Neutrophil (primary cell): ENCODE measurements around the gene ARFGAP2.

Experiments used
- H3K27ac ChIP-seq: fragments of 200-600 bp; sonication (generic); 2 replicates; pipeline ENCODE4 v1.5.1; 2016; ENCODE audit warnings: mild to moderate bottlenecking, moderate library complexity
- H3K27me3 ChIP-seq: fragments of 200-600 bp; sonication (generic); 2 replicates; pipeline ENCODE4 v1.6.0; 2016; ENCODE audit warnings: mild to moderate bottlenecking
- H3K36me3 ChIP-seq: fragments of 200-600 bp; sonication (generic); 2 replicates; pipeline ENCODE4 v1.5.1; 2017
- H3K4me1 ChIP-seq, 2 experiments: fragments of 200-600 bp in 1 of 2; sonication (generic) in 1 of 2; 1 replicate in 1 of 2; 2 replicates in 1 of 2; pipeline versions ENCODE4 v1.5.1 to v1.6.1; 2013 to 2016; ENCODE audit warnings: low read depth in 1 of 2, low read length in 1 of 2, mild to moderate bottlenecking in 1 of 2, moderate library complexity in 1 of 2; ENCODE audit not compliant: control insufficient read depth in 1 of 2, insufficient read depth in 1 of 2
- H3K4me3 ChIP-seq, 2 experiments: fragments of 200-600 bp in 1 of 2; sonication (generic) in 1 of 2; 1 replicate in 1 of 2; 2 replicates in 1 of 2; pipeline ENCODE4 v1.5.1; 2013 to 2016; ENCODE audit warnings: low read depth in 1 of 2, low read length in 1 of 2, mild to moderate bottlenecking in 1 of 2, moderate library complexity in 1 of 2
- H3K9me3 ChIP-seq: fragments of 200-600 bp; sonication (generic); 2 replicates; pipeline ENCODE4 v1.5.1; 2016
- TF ChIP-seq, protein P1 (sequence below): fragments of 200-600 bp; sonication (generic); IDR thresholded peaks from 2 replicates; pipeline ENCODE4 v1.5.1; 2016; ENCODE audit warnings: antibody characterized with exemption

ARFGAP2 gene

DNA sequence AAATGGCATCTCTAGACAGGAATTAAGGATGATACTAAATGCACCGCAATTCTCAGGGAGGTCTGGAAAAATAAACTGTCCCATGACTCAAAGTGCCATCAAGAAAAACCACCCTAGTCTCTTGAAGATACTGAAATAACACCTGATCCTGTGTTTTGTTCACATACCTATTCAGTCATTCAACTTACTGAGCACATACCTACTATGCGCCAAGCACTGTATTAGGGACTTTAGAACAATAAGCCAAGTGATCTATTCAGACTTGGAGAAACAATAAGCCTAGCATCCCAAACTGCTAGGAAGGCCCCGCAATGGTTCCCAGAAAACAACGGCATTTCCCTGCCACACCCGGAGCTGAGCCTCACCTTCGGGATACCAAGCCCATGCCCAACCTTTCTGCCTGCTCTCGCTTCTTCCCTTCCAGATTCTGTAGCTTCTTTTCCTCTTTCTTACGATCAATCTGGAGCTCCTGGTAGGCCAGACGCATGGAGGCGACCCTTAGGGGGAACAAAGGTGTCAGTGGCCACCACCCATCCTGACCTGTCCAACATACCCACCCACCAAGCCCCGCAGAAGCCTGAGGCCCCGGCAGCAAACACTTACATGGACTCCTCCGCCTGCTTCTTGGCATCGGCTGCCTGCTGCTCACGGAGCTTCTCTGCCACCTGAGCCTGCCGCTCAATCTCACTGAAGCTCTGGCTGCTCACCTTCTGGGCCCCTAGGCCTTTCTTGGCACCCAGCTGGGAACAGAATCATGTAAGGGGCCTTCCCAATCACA lies 5.4 kb downstream of the ARFGAP2 start:
- Histone ChIP-seq H3K27me3 (no peaks in the 10 kb centered on the region), H3K4me3 (no peak overlapping the region), H3K9me3 (no peaks in the 10 kb centered on the region), H3K36me3 (peaks cover 85% of the 10 kb centered on the region), H3K4me1 (peaks cover 9 to 11% of the 10 kb centered on the region in 2 experiments), H3K27ac (no peak overlapping the region)
- TF ChIP-seq, protein P1, sequence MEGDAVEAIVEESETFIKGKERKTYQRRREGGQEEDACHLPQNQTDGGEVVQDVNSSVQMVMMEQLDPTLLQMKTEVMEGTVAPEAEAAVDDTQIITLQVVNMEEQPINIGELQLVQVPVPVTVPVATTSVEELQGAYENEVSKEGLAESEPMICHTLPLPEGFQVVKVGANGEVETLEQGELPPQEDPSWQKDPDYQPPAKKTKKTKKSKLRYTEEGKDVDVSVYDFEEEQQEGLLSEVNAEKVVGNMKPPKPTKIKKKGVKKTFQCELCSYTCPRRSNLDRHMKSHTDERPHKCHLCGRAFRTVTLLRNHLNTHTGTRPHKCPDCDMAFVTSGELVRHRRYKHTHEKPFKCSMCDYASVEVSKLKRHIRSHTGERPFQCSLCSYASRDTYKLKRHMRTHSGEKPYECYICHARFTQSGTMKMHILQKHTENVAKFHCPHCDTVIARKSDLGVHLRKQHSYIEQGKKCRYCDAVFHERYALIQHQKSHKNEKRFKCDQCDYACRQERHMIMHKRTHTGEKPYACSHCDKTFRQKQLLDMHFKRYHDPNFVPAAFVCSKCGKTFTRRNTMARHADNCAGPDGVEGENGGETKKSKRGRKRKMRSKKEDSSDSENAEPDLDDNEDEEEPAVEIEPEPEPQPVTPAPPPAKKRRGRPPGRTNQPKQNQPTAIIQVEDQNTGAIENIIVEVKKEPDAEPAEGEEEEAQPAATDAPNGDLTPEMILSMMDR = no peak

DNA sequence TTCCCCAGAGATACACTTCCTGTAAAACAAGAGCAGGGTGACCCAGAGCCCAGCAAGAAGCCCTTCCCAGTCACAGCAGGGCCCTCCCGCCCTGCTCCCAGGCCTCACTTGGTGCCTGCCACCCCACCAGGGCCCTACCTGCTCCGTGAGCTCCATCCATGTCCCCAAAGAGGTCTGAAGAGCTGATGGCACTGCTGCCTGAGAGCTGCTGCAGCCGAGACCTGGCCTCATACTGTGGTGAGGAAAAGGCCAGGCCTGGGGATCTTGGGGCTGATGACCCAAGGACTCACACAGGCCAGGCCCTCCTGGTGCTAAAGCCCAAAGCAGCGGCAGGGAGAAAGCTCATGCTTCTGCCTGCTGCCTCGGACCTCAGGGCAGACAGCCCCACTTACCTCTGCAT lies 10.3 kb downstream of the ARFGAP2 start:
- H3K27me3 ChIP-seq = no peaks in the 10 kb centered on the region
- TF ChIP-seq, protein P1 = no peak
- no peak overlapping the region for H3K27ac ChIP-seq
- no peaks in the 10 kb centered on the region for H3K9me3 ChIP-seq
- no peaks in the 10 kb centered on the region for H3K4me1 ChIP-seq
- H3K4me3 ChIP-seq = no peak overlapping the region
- peaks cover 94% of the 10 kb centered on the region for H3K36me3 ChIP-seq

DNA sequence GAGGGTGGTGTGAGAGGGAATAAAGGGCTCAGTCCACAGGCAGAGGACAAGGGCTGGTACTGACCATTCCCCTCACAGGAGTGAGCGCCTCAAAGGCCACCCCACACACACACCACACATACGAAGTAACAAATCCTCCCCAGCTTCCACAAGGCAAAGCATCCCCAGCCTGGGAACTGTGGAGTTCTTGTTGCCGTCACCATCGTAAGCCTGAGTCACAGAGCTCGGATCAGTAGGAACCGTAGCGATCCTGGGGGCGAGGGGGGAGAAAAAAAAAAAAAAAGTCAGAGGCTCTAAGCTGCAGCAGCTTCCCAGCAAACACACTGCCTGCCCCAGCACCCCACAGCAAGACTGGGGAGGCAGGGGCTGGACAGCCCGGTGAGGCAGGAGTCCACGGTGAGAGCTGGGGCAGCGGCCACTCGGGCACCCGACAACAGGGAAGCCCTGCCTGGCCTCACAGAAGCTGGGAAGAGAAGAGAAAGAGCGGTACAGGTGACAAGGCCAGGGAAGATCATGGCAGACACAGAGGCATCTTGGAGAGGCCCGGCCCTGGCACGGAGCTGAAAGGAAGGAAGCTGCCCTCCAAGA lies 11.3 kb downstream of the ARFGAP2 start:
- Histone ChIP-seq H3K4me3 (no peak overlapping the region), H3K4me1 (no peaks in the 10 kb centered on the region), H3K9me3 (no peaks in the 10 kb centered on the region), H3K36me3 (peaks cover 83% of the 10 kb centered on the region), H3K27ac (no peak overlapping the region), H3K27me3 (no peaks in the 10 kb centered on the region)
- TF ChIP-seq, protein P1 = no peak

DNA sequence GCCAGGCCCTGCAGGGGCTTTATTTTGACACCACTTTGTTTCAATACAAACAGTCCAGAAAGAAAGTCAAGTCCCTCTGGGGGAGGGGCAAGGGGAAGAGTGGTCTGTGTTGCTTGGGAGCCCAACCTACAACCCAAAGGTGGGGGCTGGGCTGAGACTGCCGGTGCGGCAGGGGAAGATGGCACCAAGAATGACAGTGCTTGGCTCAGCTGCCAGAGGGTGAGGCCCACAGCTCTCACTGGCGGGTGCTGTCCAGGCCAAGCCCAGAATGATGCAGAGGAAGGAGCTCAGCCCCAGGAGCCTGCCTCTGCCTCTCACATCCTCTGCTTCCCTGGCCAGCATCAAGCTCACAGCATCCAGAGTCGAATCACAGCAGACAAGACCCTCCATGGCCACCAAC lies 12.4 kb downstream of the ARFGAP2 start:
- Histone ChIP-seq H3K27ac (no peak overlapping the region), H3K36me3 (peaks cover 74% of the 10 kb centered on the region), H3K4me3 (no peak overlapping the region), H3K9me3 (no peaks in the 10 kb centered on the region), H3K27me3 (no peaks in the 10 kb centered on the region), H3K4me1 (no peaks in the 10 kb centered on the region)
- TF ChIP-seq, protein P1 = no peak

DNA sequence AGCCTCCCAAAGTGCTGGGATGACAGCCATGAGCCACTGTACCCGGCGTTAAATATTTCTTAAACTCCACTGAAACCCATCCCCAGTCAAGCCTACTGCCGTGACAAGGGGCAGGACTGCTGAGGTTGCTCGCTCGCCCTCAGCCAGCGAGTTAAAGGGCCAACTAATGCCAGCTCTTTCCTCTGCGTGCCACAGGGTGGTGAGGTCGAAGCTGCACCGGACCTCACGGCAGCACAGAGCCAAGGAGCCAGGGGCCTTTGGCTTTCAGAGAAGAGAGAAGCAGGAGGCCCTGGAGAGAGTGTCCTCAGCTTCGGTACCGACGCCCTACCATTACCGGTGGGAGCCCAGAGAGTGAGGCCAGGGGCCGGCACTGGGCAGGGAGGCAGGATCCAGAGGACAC lies 12.8 kb downstream of the ARFGAP2 start:
- Histone ChIP-seq H3K27ac (no peak overlapping the region), H3K4me1 (no peaks in the 10 kb centered on the region), H3K36me3 (peaks cover 71% of the 10 kb centered on the region), H3K27me3 (no peaks in the 10 kb centered on the region), H3K4me3 (no peak overlapping the region), H3K9me3 (no peaks in the 10 kb centered on the region)
- TF ChIP-seq, protein P1 = no peak
